Sigmoid colon (tissue), 4 donors: ENCODE measurements around the gene TMEM208.

Experiments used
- CTCF ChIP-seq, 4 experiments: fragments of 450-650 bp in 3 of 4; fragments of 200-600 bp in 1 of 4; IDR thresholded peaks; one replicate each; pipeline ENCODE4 v1.5.1; 2016 to 2019; ENCODE audit warnings: antibody characterized with exemption in 4 of 4, mild to moderate bottlenecking in 3 of 4, moderate library complexity in 2 of 4
- EP300 ChIP-seq, 4 donors: sonication (generic); formaldehyde crosslinking; IDR thresholded peaks; one replicate each; pipeline ENCODE4 v1.6.1; 2017; ENCODE audit warnings: antibody characterized with exemption in 4 of 4
- POLR2A ChIP-seq, 2 donors: fragments of 450-650 bp; IDR thresholded peaks; one replicate each; pipeline ENCODE4 v1.6.1; 2016; ENCODE audit warnings: antibody characterized with exemption in 2 of 2, mild to moderate bottlenecking in 2 of 2, moderate library complexity in 2 of 2
- POLR2AphosphoS5 ChIP-seq, 4 donors: sonication (generic); formaldehyde crosslinking; IDR thresholded peaks; one replicate each; pipeline ENCODE4 v1.6.1; 2017; ENCODE audit warnings: antibody characterized with exemption in 4 of 4

GRCh38 chr16:67211674-67212073 lies 15.3 kb upstream of the TMEM208 start:
- TF ChIP-seq POLR2AphosphoS5 (IDR thresholded peaks at IDR 0.05) (no peak), CTCF (IDR thresholded peaks at IDR 0.05) (no peak), POLR2A (IDR thresholded peaks at IDR 0.05) (no peak), EP300 (IDR thresholded peaks at IDR 0.05) (no peak)
